Measurements from ENCODE around the gene UNC5A. TPM values are rescaled to one million over a fixed set of nuclear protein-coding genes. Genes with fewer than 3 reads are reported as not detected.
A peak's percentile ranks its signal among the peaks of the same experiment; 100 is the strongest.

The UNC5A gene
- total and polyA plus RNA-seq, 8 donors = 0.09 to 3.6 (median 0.32) TPM

DNA sequence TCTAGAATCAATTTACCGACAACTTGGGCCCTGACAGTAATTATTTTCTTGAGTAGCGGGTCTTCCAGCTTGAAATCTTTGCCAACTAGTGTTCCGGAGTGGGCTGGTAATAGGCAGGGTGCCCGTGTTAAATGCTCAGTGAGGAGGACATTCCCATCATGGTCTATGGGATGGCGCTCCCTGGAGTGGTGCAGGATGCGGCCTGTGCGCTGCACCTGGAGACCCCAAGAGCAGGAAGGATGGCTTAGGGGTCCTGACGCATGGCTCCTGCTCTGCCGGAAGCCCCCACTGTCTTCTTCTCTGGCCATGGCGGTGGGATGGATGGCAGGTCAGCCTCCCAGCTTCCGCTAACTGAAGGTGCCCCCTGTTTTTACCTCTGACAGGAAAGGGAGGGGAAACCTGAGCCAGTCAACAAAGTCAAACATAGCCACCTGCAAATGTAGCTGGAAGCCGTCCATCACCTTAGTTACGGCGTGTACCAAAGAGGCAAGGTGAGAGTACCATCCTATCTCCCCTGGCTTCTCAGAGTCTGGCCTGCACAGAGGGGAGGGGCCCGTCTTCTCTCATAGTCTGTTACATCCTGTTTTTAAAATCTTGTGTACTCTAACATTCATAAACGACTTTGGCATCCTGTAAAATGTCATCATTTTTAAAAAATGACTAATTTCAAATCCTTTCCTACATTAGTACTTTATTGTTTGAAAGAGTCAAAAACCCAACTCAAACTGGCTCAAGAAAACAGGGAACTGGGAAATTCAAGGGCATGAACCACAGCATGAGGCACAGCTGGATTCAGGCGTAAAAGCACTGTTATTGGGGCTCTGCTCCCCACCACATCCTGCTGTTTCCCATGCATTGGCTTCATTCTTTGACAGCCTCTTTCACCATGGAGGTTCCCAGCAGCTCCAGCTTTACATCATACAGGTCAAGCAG is 28.5 kb upstream of the UNC5A start:
- WGBS, 2 donors = 67 to 72% methylated on average over 17 of the region's 17 CpGs
- intact Hi-C loops (cut with DNase I) = no loop called here
- no peak for FAIRE-seq
- no peak overlapping the region for H3K27ac ChIP-seq
- H3K4me1 ChIP-seq = no peaks in the 10 kb centered on the region
- no peaks in the 10 kb centered on the region for H3K9me3 ChIP-seq
- no peak for ATAC-seq
- H3K36me3 ChIP-seq = no peaks in the 10 kb centered on the region
- H3K4me3 ChIP-seq = no peak overlapping the region
- TF ChIP-seq, protein P1, sequence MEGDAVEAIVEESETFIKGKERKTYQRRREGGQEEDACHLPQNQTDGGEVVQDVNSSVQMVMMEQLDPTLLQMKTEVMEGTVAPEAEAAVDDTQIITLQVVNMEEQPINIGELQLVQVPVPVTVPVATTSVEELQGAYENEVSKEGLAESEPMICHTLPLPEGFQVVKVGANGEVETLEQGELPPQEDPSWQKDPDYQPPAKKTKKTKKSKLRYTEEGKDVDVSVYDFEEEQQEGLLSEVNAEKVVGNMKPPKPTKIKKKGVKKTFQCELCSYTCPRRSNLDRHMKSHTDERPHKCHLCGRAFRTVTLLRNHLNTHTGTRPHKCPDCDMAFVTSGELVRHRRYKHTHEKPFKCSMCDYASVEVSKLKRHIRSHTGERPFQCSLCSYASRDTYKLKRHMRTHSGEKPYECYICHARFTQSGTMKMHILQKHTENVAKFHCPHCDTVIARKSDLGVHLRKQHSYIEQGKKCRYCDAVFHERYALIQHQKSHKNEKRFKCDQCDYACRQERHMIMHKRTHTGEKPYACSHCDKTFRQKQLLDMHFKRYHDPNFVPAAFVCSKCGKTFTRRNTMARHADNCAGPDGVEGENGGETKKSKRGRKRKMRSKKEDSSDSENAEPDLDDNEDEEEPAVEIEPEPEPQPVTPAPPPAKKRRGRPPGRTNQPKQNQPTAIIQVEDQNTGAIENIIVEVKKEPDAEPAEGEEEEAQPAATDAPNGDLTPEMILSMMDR (IDR thresholded peaks at IDR 0.05) = no peak
- peak in 1 of 6 donors; percentile 12 for DNase-seq
- no peaks in the 10 kb centered on the region for H3K27me3 ChIP-seq

DNA sequence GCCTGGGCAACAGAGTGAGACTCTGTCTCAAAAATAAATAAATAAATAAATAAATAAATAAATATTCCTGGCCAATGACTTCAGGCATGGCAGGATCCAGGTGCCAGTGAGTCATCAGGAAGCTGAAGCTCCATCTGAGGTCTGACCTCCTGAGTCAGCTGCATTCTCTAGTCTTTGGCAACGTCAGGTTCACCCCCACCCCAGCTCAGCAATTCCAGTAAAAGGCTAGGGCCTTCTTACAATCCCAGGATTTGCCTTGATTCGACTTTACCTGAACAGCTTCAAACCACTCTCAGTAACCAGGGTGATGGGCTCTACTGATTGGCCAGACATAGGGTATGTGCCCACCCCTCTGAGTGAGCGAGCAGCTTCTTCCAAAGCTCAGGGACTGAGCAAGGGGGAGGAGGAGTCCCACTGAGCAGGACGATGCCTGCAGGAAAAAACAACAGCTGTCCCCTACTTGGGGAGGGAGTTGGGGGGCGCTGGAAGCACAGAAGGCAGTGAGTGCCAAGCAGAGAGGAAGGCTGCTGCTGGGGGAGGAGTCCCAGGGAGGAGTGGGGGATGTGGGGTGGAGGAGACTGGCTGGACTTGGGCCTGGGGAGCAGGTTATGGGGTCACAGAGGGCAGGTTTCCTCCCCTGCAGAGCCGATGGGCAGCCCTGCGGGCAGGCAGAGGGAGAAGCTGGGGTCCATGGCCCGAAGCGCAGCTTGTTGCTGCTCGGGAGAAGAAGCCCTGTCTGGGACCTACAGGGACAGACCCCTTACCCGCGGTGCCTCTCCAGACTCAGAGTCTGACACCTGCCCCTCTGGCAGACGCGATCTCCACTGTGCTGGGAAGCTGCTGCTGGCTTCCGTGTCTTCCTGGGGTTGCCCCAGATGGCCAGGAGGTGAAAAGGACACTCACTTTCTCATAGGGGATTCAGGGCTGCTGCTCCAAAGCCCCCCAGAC is 25.9 kb upstream of the UNC5A start:
- no peak for FAIRE-seq
- H3K27me3 ChIP-seq = no peaks in the 10 kb centered on the region
- no peaks in the 10 kb centered on the region for H3K9me3 ChIP-seq
- peak in 1 of 4 donors; percentile 51 for ATAC-seq
- DNase-seq = peak in 2 of 6 donors; percentile 52 to 55
- TF ChIP-seq, protein P1 (IDR thresholded peaks at IDR 0.05) = no peak
- no peak overlapping the region for H3K27ac ChIP-seq
- intact Hi-C loops (cut with DNase I) = no loop called here
- 18 to 22% methylated on average over 14 to 15 of the region's 15 CpGs for WGBS, 2 donors
- no peaks in the 10 kb centered on the region for H3K4me1 ChIP-seq
- no peaks in the 10 kb centered on the region for H3K36me3 ChIP-seq
- H3K4me3 ChIP-seq = no peak overlapping the region

DNA sequence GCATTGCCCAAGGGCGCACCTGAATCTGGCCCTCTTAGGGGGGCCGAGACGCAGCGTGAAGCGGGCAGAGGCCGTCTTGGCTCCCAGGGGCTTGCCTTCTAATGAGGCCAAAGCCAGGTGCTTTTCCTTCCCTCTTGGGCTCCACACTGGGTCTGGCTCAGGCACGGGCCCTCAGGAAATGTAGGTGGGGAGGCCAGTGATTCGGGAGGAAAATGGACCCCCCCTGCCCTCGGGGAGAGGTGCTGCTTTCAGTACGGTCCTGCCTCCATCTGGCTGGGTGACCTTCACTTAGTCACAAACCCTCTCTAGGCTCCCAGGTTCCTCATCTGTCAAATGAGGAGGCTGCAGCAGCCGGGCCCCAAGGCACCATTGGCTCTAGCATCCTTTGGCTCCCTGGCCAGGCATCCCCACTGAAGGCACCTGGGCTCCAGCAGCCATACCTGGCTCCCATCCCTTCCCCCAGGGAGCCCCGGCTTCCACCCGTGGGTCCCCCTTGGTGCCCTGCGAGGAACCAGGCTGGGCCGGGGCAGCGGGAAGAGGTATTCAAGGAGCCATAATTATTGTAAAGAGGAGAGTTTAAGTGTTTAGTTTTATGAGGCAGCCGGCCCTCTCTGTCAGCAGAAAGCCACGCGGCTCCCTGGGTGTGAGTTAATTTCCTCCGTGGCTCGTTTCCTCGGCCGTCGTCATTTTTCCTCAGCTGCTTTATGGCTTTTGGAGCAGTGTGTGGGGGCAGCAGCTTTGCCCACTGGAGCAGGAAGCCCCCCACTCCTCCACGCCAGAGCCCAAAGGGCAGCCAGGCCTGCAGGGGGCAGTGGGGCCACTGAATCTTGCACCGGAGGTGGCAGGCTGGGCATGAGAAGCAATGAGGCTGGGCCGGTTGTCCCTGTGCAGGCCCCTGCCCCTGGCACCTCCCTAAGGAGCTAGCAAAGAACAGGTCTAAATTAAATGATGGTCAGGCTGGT is 24.9 kb upstream of the UNC5A start:
- Histone ChIP-seq H3K27me3 (no peaks in the 10 kb centered on the region), H3K4me3 (no peak overlapping the region), H3K4me1 (no peaks in the 10 kb centered on the region), H3K36me3 (no peaks in the 10 kb centered on the region), H3K9me3 (no peaks in the 10 kb centered on the region), H3K27ac (no peak overlapping the region)
- ATAC-seq (no peak), FAIRE-seq (no peak), DNase-seq (peak in 2 of 6 donors; percentile 32 to 38)
- TF ChIP-seq, protein P1 (IDR thresholded peaks at IDR 0.05) = no peak
- intact Hi-C loops (cut with DNase I) = no loop called here
- WGBS, 2 donors = 48 to 55% methylated on average over 27 of the region's 27 CpGs

DNA sequence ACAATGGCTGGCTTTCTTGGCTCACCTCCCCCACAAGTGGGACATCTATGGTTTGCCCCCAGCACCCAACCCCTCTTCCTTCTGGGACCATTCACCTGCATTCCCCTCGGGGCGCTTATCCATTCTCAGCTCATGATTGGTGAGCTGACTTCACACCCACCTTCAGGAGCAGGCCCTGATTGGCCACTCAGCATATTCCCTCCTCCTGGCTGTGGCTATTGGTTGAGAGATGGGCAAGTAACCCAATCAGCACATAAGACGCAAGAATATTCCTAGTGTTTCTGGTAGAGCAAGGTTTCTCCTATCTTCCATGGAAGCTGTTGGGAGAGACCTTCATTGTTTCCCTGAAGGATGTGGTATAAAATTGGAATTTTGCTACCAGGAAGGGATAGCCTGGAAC is 22.7 kb upstream of the UNC5A start:
- TF ChIP-seq, protein P1 (IDR thresholded peaks at IDR 0.05) = no peak
- Histone ChIP-seq H3K27ac (no peak overlapping the region), H3K36me3 (no peaks in the 10 kb centered on the region), H3K9me3 (no peaks in the 10 kb centered on the region), H3K4me1 (no peaks in the 10 kb centered on the region), H3K4me3 (no peak overlapping the region), H3K27me3 (peaks cover 0 to 3% (median 0%) of the 10 kb centered on the region in 4 donors)
- no peak for FAIRE-seq
- 53 to 78% methylated on average over 3 of the region's 3 CpGs for WGBS, 2 donors
- intact Hi-C loops (cut with DNase I) = no loop called here
- no peak for DNase-seq
- no peak for ATAC-seq

Measured in pancreas (tissue), 10 donors.